Measurements from ENCODE around the gene MCTS1. TPM values are rescaled to one million over a fixed set of nuclear protein-coding genes. Genes with fewer than 3 reads are reported as not detected.
"Not testable (repeated sequence)": the region's sequence is repeated elsewhere in the genome, so short reads cannot be mapped to it uniquely, and the experiment has no call there.

The MCTS1 gene
- total RNA-seq, 1 donor from 2014 or later = 30.2 TPM

GRCh38 chrX:120638619-120639018, 34.7 kb downstream of the MCTS1 start:
- Mint-ChIP-seq H3K4me3 (ENCODE audit: unreplicated experiment) (no peak overlapping the region), H3K4me1 (ENCODE audit: low read depth) (no peaks in the 10 kb centered on the region), H3K36me3 (ENCODE audit: low read depth) (no peaks in the 10 kb centered on the region), H3K9me3 (ENCODE audit: low read depth) (no peaks in the 10 kb centered on the region), H3K27ac (ENCODE audit: unreplicated experiment) (no peak overlapping the region), H3K27me3 (ENCODE audit: low read depth) (no peaks in the 10 kb centered on the region)
- DNase-seq (ENCODE audit: low spot score) = no peak
- TF ChIP-seq CTCF (IDR thresholded peaks at IDR 0.05) = no peak

GRCh38 chrX:120642871-120643270, 39.0 kb downstream of the MCTS1 start:
- no peak overlapping the region for H3K4me3 Mint-ChIP-seq (ENCODE audit: unreplicated experiment)

GRCh38 chrX:120647127-120647526, 43.2 kb downstream of the MCTS1 start:
- Mint-ChIP-seq H3K4me3 (ENCODE audit: unreplicated experiment) (no peak overlapping the region), H3K27me3 (ENCODE audit: low read depth) (no peaks in the 10 kb centered on the region), H3K27ac (ENCODE audit: unreplicated experiment) (no peak overlapping the region), H3K4me1 (ENCODE audit: low read depth) (peaks cover 7% of the 10 kb centered on the region), H3K9me3 (ENCODE audit: low read depth) (peaks cover 3% of the 10 kb centered on the region), H3K36me3 (ENCODE audit: low read depth) (no peaks in the 10 kb centered on the region)
- no peak for DNase-seq (ENCODE audit: low spot score)
- no peak for TF ChIP-seq CTCF (IDR thresholded peaks at IDR 0.05)

More at GRCh38 chrX:120642871-120643270, 39.0 kb downstream of the MCTS1 start:
- TF ChIP-seq CTCF (IDR thresholded peaks at IDR 0.05) = no peak
- peaks cover 7% of the 10 kb centered on the region for H3K4me1 Mint-ChIP-seq (ENCODE audit: low read depth)
- peaks cover 3% of the 10 kb centered on the region for H3K9me3 Mint-ChIP-seq (ENCODE audit: low read depth)
- H3K27ac Mint-ChIP-seq (ENCODE audit: unreplicated experiment) = no peak overlapping the region
- no peaks in the 10 kb centered on the region for H3K27me3 Mint-ChIP-seq (ENCODE audit: low read depth)
- no peak for DNase-seq (ENCODE audit: low spot score)
- no peaks in the 10 kb centered on the region for H3K36me3 Mint-ChIP-seq (ENCODE audit: low read depth)

- not testable (repeated sequence) for H3K4me1 Mint-ChIP-seq (ENCODE audit: low read depth); DNase-seq (ENCODE audit: low spot score); H3K4me3 Mint-ChIP-seq (ENCODE audit: unreplicated experiment); H3K27me3 Mint-ChIP-seq (ENCODE audit: low read depth); H3K9me3 Mint-ChIP-seq (ENCODE audit: low read depth); H3K36me3 Mint-ChIP-seq (ENCODE audit: low read depth); H3K27ac Mint-ChIP-seq (ENCODE audit: unreplicated experiment)
These were observed 48.4 kb downstream of the MCTS1 start for GRCh38 chrX:120652256-120652655.

- no peak for TF ChIP-seq CTCF (IDR thresholded peaks at IDR 0.05)
- no peaks in the 10 kb centered on the region for H3K4me1 Mint-ChIP-seq (ENCODE audit: low read depth)
- H3K36me3 Mint-ChIP-seq (ENCODE audit: low read depth) = no peaks in the 10 kb centered on the region
- no peaks in the 10 kb centered on the region for H3K27me3 Mint-ChIP-seq (ENCODE audit: low read depth)
- H3K9me3 Mint-ChIP-seq (ENCODE audit: low read depth) = peaks cover 5% of the 10 kb centered on the region
- DNase-seq (ENCODE audit: low spot score) = no peak
- no peak overlapping the region for H3K27ac Mint-ChIP-seq (ENCODE audit: unreplicated experiment)
- H3K4me3 Mint-ChIP-seq (ENCODE audit: unreplicated experiment) = no peak overlapping the region
These were observed 49.1 kb downstream of the MCTS1 start for GRCh38 chrX:120653000-120653399.

GRCh38 chrX:120660637-120661036, 56.7 kb downstream of the MCTS1 start:
- no peak overlapping the region for H3K4me3 Mint-ChIP-seq (ENCODE audit: unreplicated experiment)

More at GRCh38 chrX:120660637-120661036, 56.7 kb downstream of the MCTS1 start:
- DNase-seq (ENCODE audit: low spot score) = no peak
- no peak overlapping the region for H3K27ac Mint-ChIP-seq (ENCODE audit: unreplicated experiment)
- peaks cover 14% of the 10 kb centered on the region for H3K4me1 Mint-ChIP-seq (ENCODE audit: low read depth)
- peaks cover 8% of the 10 kb centered on the region for H3K9me3 Mint-ChIP-seq (ENCODE audit: low read depth)
- no peaks in the 10 kb centered on the region for H3K27me3 Mint-ChIP-seq (ENCODE audit: low read depth)
- TF ChIP-seq CTCF (IDR thresholded peaks at IDR 0.05) = no peak
- no peaks in the 10 kb centered on the region for H3K36me3 Mint-ChIP-seq (ENCODE audit: low read depth)

Measured in chondrocyte (in vitro differentiated cells).